Uterus (tissue), 2 donors: ENCODE results near the gene DNAH7.

Experiments used
- POLR2A ChIP-seq, 2 donors: fragments of 450-650 bp; IDR thresholded peaks; one replicate each; pipeline ENCODE4 v1.6.1; 2016; ENCODE audit warnings: antibody characterized with exemption in 2 of 2, mild to moderate bottlenecking in 1 of 2, moderate library complexity in 1 of 2
- TF ChIP-seq, protein P1 (sequence below), 4 experiments: fragments of 200-600 bp in 2 of 4; fragments of 450-650 bp in 2 of 4; sonication (generic) in 2 of 4; IDR thresholded peaks; one replicate each; pipeline ENCODE4 v1.5.1; 2016 to 2019; ENCODE audit warnings: antibody characterized with exemption in 4 of 4, mild to moderate bottlenecking in 2 of 4, moderate library complexity in 1 of 4

GRCh38 chr2:195848119-195848899 lies 220.3 kb downstream of the DNAH7 start:
- no peak for TF ChIP-seq POLR2A (IDR thresholded peaks at IDR 0.05)
- TF ChIP-seq, protein P1, sequence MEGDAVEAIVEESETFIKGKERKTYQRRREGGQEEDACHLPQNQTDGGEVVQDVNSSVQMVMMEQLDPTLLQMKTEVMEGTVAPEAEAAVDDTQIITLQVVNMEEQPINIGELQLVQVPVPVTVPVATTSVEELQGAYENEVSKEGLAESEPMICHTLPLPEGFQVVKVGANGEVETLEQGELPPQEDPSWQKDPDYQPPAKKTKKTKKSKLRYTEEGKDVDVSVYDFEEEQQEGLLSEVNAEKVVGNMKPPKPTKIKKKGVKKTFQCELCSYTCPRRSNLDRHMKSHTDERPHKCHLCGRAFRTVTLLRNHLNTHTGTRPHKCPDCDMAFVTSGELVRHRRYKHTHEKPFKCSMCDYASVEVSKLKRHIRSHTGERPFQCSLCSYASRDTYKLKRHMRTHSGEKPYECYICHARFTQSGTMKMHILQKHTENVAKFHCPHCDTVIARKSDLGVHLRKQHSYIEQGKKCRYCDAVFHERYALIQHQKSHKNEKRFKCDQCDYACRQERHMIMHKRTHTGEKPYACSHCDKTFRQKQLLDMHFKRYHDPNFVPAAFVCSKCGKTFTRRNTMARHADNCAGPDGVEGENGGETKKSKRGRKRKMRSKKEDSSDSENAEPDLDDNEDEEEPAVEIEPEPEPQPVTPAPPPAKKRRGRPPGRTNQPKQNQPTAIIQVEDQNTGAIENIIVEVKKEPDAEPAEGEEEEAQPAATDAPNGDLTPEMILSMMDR (IDR thresholded peaks at IDR 0.05) = no peak
